ENCODE results near the gene GRM1.

Gene GRM1

GRCh38 chr6:146388736-146389364 is 360.0 kb downstream of the GRM1 start:
- DNase-seq (ENCODE audit: low read depth) = no peak

GRCh38 chr6:146389740-146390139 is 360.9 kb downstream of the GRM1 start:
- DNase-seq (ENCODE audit: low read depth) = no peak

GRCh38 chr6:146397638-146398037 is 368.8 kb downstream of the GRM1 start:
- DNase-seq (ENCODE audit: low read depth) = no peak

- no peak for DNase-seq (ENCODE audit: low read depth)
Measured at GRCh38 chr6:146402476-146402875, 373.6 kb downstream of the GRM1 start.

GRCh38 chr6:146408583-146408982 is 379.7 kb downstream of the GRM1 start:
- DNase-seq (ENCODE audit: low read depth) = no peak

GRCh38 chr6:146410851-146411595 is 382.2 kb downstream of the GRM1 start:
- DNase-seq (ENCODE audit: low read depth) = no peak

- DNase-seq (ENCODE audit: low read depth) = no peak
Measured at GRCh38 chr6:146419576-146419975, 390.7 kb downstream of the GRM1 start.

GRCh38 chr6:146420255-146420654 is 391.4 kb downstream of the GRM1 start:
- no peak for DNase-seq (ENCODE audit: low read depth)

- DNase-seq (ENCODE audit: low read depth) = no peak
Measured at GRCh38 chr6:146422789-146423375, 394.0 kb downstream of the GRM1 start.

- DNase-seq (ENCODE audit: low read depth) = no peak
Measured at GRCh38 chr6:146423452-146423851, 394.6 kb downstream of the GRM1 start.

GRCh38 chr6:146426516-146426915 is 397.7 kb downstream of the GRM1 start:
- no peak for DNase-seq (ENCODE audit: low read depth)

- no peak for DNase-seq (ENCODE audit: low read depth)
Measured at GRCh38 chr6:146429831-146430230, 401.0 kb downstream of the GRM1 start.

GRCh38 chr6:146433881-146434731 is 405.2 kb downstream of the GRM1 start:
- DNase-seq (ENCODE audit: low read depth) = no peak

GRCh38 chr6:146434732-146435390 is 406.0 kb downstream of the GRM1 start:
- no peak for DNase-seq (ENCODE audit: low read depth)

GRCh38 chr6:146441907-146442306 is 413.0 kb downstream of the GRM1 start:
- no peak for DNase-seq (ENCODE audit: low read depth)

GRCh38 chr6:146444189-146444588 is 415.3 kb downstream of the GRM1 start:
- DNase-seq (ENCODE audit: low read depth) = no peak

GRCh38 chr6:146445233-146445632 is 416.4 kb downstream of the GRM1 start:
- DNase-seq (ENCODE audit: low read depth) = no peak

- no peak for DNase-seq (ENCODE audit: low read depth)
Measured at GRCh38 chr6:146456886-146457285, 428.0 kb downstream of the GRM1 start.

GRCh38 chr6:146460941-146461340 is 432.1 kb downstream of the GRM1 start:
- DNase-seq (ENCODE audit: low read depth) = no peak

GRCh38 chr6:146470091-146470770 is 441.4 kb downstream of the GRM1 start:
- no peak for DNase-seq (ENCODE audit: low read depth)

GRCh38 chr6:146472918-146473317 is 444.1 kb downstream of the GRM1 start:
- no peak for DNase-seq (ENCODE audit: low read depth)
